Liver (tissue), 9 donors: ENCODE data around the gene SLC17A9. TPM values are rescaled to one million over a fixed set of nuclear protein-coding genes. Genes with fewer than 3 reads are reported as not detected.

Experiments
- DNase-seq: peaks from one replicate; pipeline ENCODE4 v3.0.0-alpha.2; 2017; ENCODE audit warnings: low spot score
- H3K27ac ChIP-seq, 2 donors: one replicate each; pipeline ENCODE4 v1.7.0; 2013; ENCODE audit warnings: inconsistent platforms in 2 of 2, low read length in 2 of 2, control low read depth in 1 of 2, low read depth in 1 of 2, mild to moderate bottlenecking in 1 of 2
- H3K27me3 ChIP-seq, 4 donors: one replicate each; pipeline versions ENCODE4 v1.6.1 to v1.7.0; 2013; ENCODE audit warnings: low read length in 3 of 4, inconsistent platforms in 1 of 4, mild to moderate bottlenecking in 1 of 4, moderate library complexity in 1 of 4; ENCODE audit not compliant: control insufficient read depth in 4 of 4, insufficient read depth in 4 of 4
- H3K36me3 ChIP-seq, 4 donors: one replicate each; pipeline versions ENCODE4 v1.6.1 to v1.7.0; 2013; ENCODE audit warnings: low read length in 3 of 4, mild to moderate bottlenecking in 3 of 4, low read depth in 1 of 4, moderate library complexity in 1 of 4; ENCODE audit not compliant: control insufficient read depth in 4 of 4, insufficient read depth in 3 of 4
- H3K4me1 ChIP-seq, 4 donors: one replicate each; pipeline versions ENCODE4 v1.6.1 to v1.7.0; 2013; ENCODE audit warnings: low read length in 3 of 4, mild to moderate bottlenecking in 3 of 4, moderate library complexity in 1 of 4; ENCODE audit not compliant: control insufficient read depth in 4 of 4, insufficient read depth in 4 of 4
- H3K4me3 ChIP-seq, 3 donors: one replicate each; pipeline versions ENCODE4 v1.6.1 to v1.7.0; 2013; ENCODE audit warnings: low read length in 3 of 3, control low read depth in 1 of 3, low read depth in 1 of 3, mild to moderate bottlenecking in 1 of 3
- H3K9ac ChIP-seq, 2 donors: one replicate each; pipeline ENCODE4 v1.7.0; 2013; ENCODE audit warnings: low read length in 2 of 2, mild to moderate bottlenecking in 2 of 2, moderate library complexity in 2 of 2, control low read depth in 1 of 2, low read depth in 1 of 2
- H3K9me3 ChIP-seq, 4 donors: one replicate each; pipeline versions ENCODE4 v1.6.1 to v1.7.0; 2013; ENCODE audit warnings: low read length in 3 of 4; ENCODE audit not compliant: control insufficient read depth in 4 of 4
- ATF3 ChIP-seq: IDR thresholded peaks from 2 replicates; pipeline ENCODE4 v1.6.1; 2016; ENCODE audit warnings: antibody characterized with exemption
- EGR1 ChIP-seq, 2 donors: IDR thresholded peaks; 2 replicates each; pipeline ENCODE4 v1.6.1; 2016 to 2018; ENCODE audit warnings: antibody characterized with exemption in 2 of 2, low read depth in 2 of 2
- FOXA1 ChIP-seq: IDR thresholded peaks from 2 replicates; pipeline ENCODE4 v1.6.1; 2016; ENCODE audit warnings: antibody characterized with exemption
- FOXA2 ChIP-seq: IDR thresholded peaks from 2 replicates; pipeline ENCODE4 v1.6.1; 2016; ENCODE audit warnings: antibody characterized with exemption
- GABPA ChIP-seq, 2 donors: IDR thresholded peaks in 1 of 2; conservative IDR thresholded peaks in 1 of 2; 2 replicates each; pipeline ENCODE4 v1.6.1; 2016; ENCODE audit warnings: antibody characterized with exemption in 2 of 2, mild to moderate bottlenecking in 1 of 2, moderate library complexity in 1 of 2
- HNF4A ChIP-seq, 2 donors: conservative IDR thresholded peaks; 2 replicates each; pipeline ENCODE4 v1.6.1; 2016; ENCODE audit warnings: antibody characterized with exemption in 2 of 2, mild to moderate bottlenecking in 2 of 2
- HNF4G ChIP-seq: IDR thresholded peaks from 2 replicates; pipeline ENCODE4 v1.6.1; 2016; ENCODE audit warnings: antibody characterized with exemption
- JUND ChIP-seq, 2 donors: IDR thresholded peaks; 2 replicates each; pipeline ENCODE4 v1.6.1; 2016; ENCODE audit warnings: antibody characterized with exemption in 2 of 2
- MAX ChIP-seq: IDR thresholded peaks from 2 replicates; pipeline ENCODE4 v1.6.1; 2016; ENCODE audit warnings: antibody characterized with exemption
- NR2F2 ChIP-seq: IDR thresholded peaks from 2 replicates; pipeline ENCODE4 v1.6.1; 2016; ENCODE audit warnings: antibody characterized with exemption
- RAD21 ChIP-seq, 2 donors: IDR thresholded peaks; 2 replicates each; pipeline ENCODE4 v1.6.1; 2016; ENCODE audit warnings: antibody characterized with exemption in 2 of 2, mild to moderate bottlenecking in 2 of 2
- REST ChIP-seq: IDR thresholded peaks from 2 replicates; pipeline ENCODE4 v1.6.1; 2016; ENCODE audit warnings: antibody characterized with exemption, mild to moderate bottlenecking
- RXRA ChIP-seq, 2 donors: IDR thresholded peaks; 2 replicates each; pipeline ENCODE4 v1.6.1; 2017 to 2018; ENCODE audit warnings: antibody characterized with exemption in 2 of 2, mild to moderate bottlenecking in 1 of 2
- SP1 ChIP-seq: IDR thresholded peaks from 2 replicates; pipeline ENCODE4 v1.6.1; 2018; ENCODE audit warnings: antibody characterized with exemption, mild to moderate bottlenecking
- TAF1 ChIP-seq: conservative IDR thresholded peaks from 2 replicates; pipeline ENCODE4 v1.6.1; 2016; ENCODE audit warnings: antibody characterized with exemption, mild to moderate bottlenecking
- YY1 ChIP-seq: IDR thresholded peaks from 2 replicates; pipeline ENCODE4 v1.6.1; 2016; ENCODE audit warnings: antibody characterized with exemption, mild to moderate bottlenecking
- ZBTB33 ChIP-seq: IDR thresholded peaks from 2 replicates; pipeline ENCODE4 v1.6.1; 2016; ENCODE audit warnings: antibody characterized with exemption
- WGBS: extraction: QIAGEN DNeasy Blood & Tissue Kit; methylation state at CpG from one replicate; pipeline ENCODE4 v1.1.7; 2013; 5-methylcytosine and 5-hydroxymethylcytosine counted together
- polyA plus RNA-seq, 2 donors: library from polyadenylated mRNA; stranded (reverse) in 1 of 2; unstranded in 1 of 2; fragments of 200-250 nt in 1 of 2; fragments of >200 nt in 1 of 2; fragmentation: Nextera tagmentation in 1 of 2; extraction: Ambion mirVana in 1 of 2; gene quantifications; one replicate each; pipeline versions ENCODE4 v1.2.1 to v1.2.3, GENCODE V29; 2013 to 2015
- total RNA-seq, 2 donors: library from RNA; depleted of rRNA; stranded (reverse); fragments of >200 nt; gene quantifications; one replicate each; pipeline ENCODE4 v1.2.3, GENCODE V29; 2014
- TF ChIP-seq, protein P1 (sequence below): fragments of 150-350 bp; IDR thresholded peaks from 2 replicates; pipeline ENCODE4 v1.5.1; 2017; ENCODE audit warnings: improper control_type of control experiment, low read depth, low read length; ENCODE audit not compliant: missing input control
- donor health status: healthy.
- donor health status: healthy.
- donor health status: healthy.
- donor health status: healthy.
- donor health status: healthy.

Gene SLC17A9
- total and polyA plus RNA-seq, 4 donors = 16.0 to 138 (median 64.6) TPM

- Histone ChIP-seq H3K27me3 (no peaks in the 10 kb centered on the region), H3K4me1 (peaks cover 3 to 41% (median 31%) of the 10 kb centered on the region in 4 donors), H3K9ac (peak overlapping the region; percentile 18 to 77), H3K4me3 (peak overlapping the region; percentile 26 to 47 (median 41)), H3K36me3 (peaks cover 8 to 37% (median 15%) of the 10 kb centered on the region in 4 donors), H3K9me3 (no peaks in the 10 kb centered on the region), H3K27ac (peak overlapping the region; percentile 91 to 93)
- DNase-seq = peak; percentile 64
- TF ChIP-seq JUND (IDR thresholded peaks at IDR 0.05) (peak; percentile 56 to 86), FOXA1 (peak; percentile 100), ZBTB33 (peak; percentile 96), HNF4A (conservative IDR thresholded peaks at IDR 0.05) (peak; percentile 93 to 95), EGR1 (IDR thresholded peaks at IDR 0.05; ENCODE audit: low read depth in 2 of 2) (peak; percentile 91 to 95), ATF3 (no peak), NR2F2 (peak; percentile 57), YY1 (peak; percentile 94), FOXA2 (peak; percentile 100), HNF4G (peak; percentile 84), RXRA (IDR thresholded peaks at IDR 0.05) (peak; percentile 92 to 98), TAF1 (no peak), SP1 (peak; percentile 99), RAD21 (IDR thresholded peaks at IDR 0.05) (peak in 1 of 2 donors; percentile 70), REST (peak; percentile 92), MAX (peak; percentile 96), GABPA (IDR thresholded peaks at IDR 0.05 in 1 of 2, conservative IDR thresholded peaks at IDR 0.05 in 1 of 2) (peak in 1 of 2 donors; percentile 78)
- TF ChIP-seq, protein P1, sequence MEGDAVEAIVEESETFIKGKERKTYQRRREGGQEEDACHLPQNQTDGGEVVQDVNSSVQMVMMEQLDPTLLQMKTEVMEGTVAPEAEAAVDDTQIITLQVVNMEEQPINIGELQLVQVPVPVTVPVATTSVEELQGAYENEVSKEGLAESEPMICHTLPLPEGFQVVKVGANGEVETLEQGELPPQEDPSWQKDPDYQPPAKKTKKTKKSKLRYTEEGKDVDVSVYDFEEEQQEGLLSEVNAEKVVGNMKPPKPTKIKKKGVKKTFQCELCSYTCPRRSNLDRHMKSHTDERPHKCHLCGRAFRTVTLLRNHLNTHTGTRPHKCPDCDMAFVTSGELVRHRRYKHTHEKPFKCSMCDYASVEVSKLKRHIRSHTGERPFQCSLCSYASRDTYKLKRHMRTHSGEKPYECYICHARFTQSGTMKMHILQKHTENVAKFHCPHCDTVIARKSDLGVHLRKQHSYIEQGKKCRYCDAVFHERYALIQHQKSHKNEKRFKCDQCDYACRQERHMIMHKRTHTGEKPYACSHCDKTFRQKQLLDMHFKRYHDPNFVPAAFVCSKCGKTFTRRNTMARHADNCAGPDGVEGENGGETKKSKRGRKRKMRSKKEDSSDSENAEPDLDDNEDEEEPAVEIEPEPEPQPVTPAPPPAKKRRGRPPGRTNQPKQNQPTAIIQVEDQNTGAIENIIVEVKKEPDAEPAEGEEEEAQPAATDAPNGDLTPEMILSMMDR = no peak
- 35% methylated on average over 23 of the region's 23 CpGs for WGBS
Observed at GRCh38 chr20:62955519-62956386, 3.2 kb downstream of the SLC17A9 start.
